IMR-90 (cell line): ENCODE results near the gene PRKCB. TPM values are rescaled to one million over a fixed set of nuclear protein-coding genes. Genes with fewer than 3 reads are reported as not detected.

ENCODE experiments used
- ATAC-seq: fragments of 200-7000 bp; cut with Tn5 transposase; 2 replicates; pipeline ENCODE4 v1.9.1; 2020; ENCODE audit warnings: low read depth, mild to moderate bottlenecking, moderate library complexity
- BruUV-seq: library from RNA; stranded (reverse); fragments of 400-500 nt; replicated peaks from 2 replicates; lab custom pipeline; 2021; lab: Mats Ljungman, UMichigan
- CTCF ChIA-PET: fragments of 300-600 bp; formaldehyde crosslinking; extraction: SDS; loops from one replicate; lab custom pipeline; 2021; ENCODE audit warnings: antibody characterized with exemption; lab: Yijun Ruan, JAX
- POLR2A ChIA-PET: fragments of 300-600 bp; sonication (Branson Sonifier 250); formaldehyde crosslinking; loops from one replicate; lab custom pipeline; 2022; ENCODE audit warnings: antibody characterized with exemption; ENCODE audit not compliant: unreplicated experiment; lab: Charles Lee
- DNase-seq: peaks from one replicate; pipeline ENCODE4 v3.0.0; 2013
- H2AFZ ChIP-seq: replicated peaks from 2 replicates; pipeline ENCODE3; 2013; ENCODE audit warnings: low read length, mild to moderate bottlenecking; ENCODE audit not compliant: poor library complexity
- H2AK5ac ChIP-seq: 2 replicates; pipeline ENCODE4 v1.6.1; 2013; ENCODE audit warnings: low read depth, low read length, inconsistent platforms
- H2AK9ac ChIP-seq: replicated peaks from 2 replicates; pipeline ENCODE3; 2013; ENCODE audit warnings: mild to moderate bottlenecking, low read depth, low read length, moderate library complexity; ENCODE audit not compliant: poor library complexity
- H2BK120ac ChIP-seq: 2 replicates; pipeline ENCODE4 v1.6.1; 2013; ENCODE audit warnings: low read depth, low read length, inconsistent platforms
- H2BK15ac ChIP-seq: 3 replicates; pipeline ENCODE4 v1.6.1; 2013; ENCODE audit warnings: low read depth, low read length, inconsistent platforms
- H2BK20ac ChIP-seq: 2 replicates; pipeline ENCODE4 v1.6.1; 2013; ENCODE audit warnings: low read depth, mild to moderate bottlenecking, inconsistent platforms, low read length, moderate library complexity
- H2BK5ac ChIP-seq: 2 replicates; pipeline ENCODE4 v1.6.1; 2013; ENCODE audit warnings: mild to moderate bottlenecking, low read depth, low read length, inconsistent platforms; ENCODE audit not compliant: poor library complexity, severe bottlenecking
- H3K14ac ChIP-seq: replicated peaks from 2 replicates; pipeline ENCODE4 v1.6.1; 2013; ENCODE audit warnings: low read depth, low read length, inconsistent platforms
- H3K18ac ChIP-seq: 2 replicates; pipeline ENCODE4 v1.6.1; 2013; ENCODE audit warnings: low read depth, low read length, control low read depth
- H3K23ac ChIP-seq: 2 replicates; pipeline ENCODE4 v1.6.1; 2013; ENCODE audit warnings: low read depth, low read length, inconsistent platforms
- H3K27ac ChIP-seq: 2 replicates; pipeline ENCODE4 v1.5.1; 2013; ENCODE audit warnings: mild to moderate bottlenecking, control low read depth, low read length; ENCODE audit not compliant: insufficient read depth
- H3K27me3 ChIP-seq: 2 replicates; pipeline ENCODE4 v1.6.1; 2013; ENCODE audit warnings: low read length; ENCODE audit not compliant: control insufficient read depth, insufficient read depth
- H3K36me3 ChIP-seq: 2 replicates; pipeline ENCODE4 v1.6.1; 2013; ENCODE audit warnings: low read length, mixed read lengths; ENCODE audit not compliant: control insufficient read depth, insufficient read depth
- H3K4ac ChIP-seq: 2 replicates; pipeline ENCODE4 v1.6.1; 2013; ENCODE audit warnings: low read depth, low read length, inconsistent platforms
- H3K4me1 ChIP-seq: 2 replicates; pipeline ENCODE4 v1.6.1; 2013; ENCODE audit warnings: low read length, mixed read lengths; ENCODE audit not compliant: control insufficient read depth, insufficient read depth
- H3K4me2 ChIP-seq: 2 replicates; pipeline ENCODE4 v1.6.1; 2013; ENCODE audit warnings: low read depth, mild to moderate bottlenecking, control low read depth, low read length, moderate library complexity
- H3K4me3 ChIP-seq: 2 replicates; pipeline ENCODE4 v1.5.1; 2013; ENCODE audit warnings: low read depth, mild to moderate bottlenecking, control low read depth, low read length, moderate library complexity; ENCODE audit not compliant: insufficient read depth
- H3K56ac ChIP-seq: 2 replicates; pipeline ENCODE4 v1.6.1; 2013; ENCODE audit warnings: low read length, inconsistent platforms; ENCODE audit not compliant: insufficient read depth; ENCODE audit errors: extremely low read depth
- H3K79me1 ChIP-seq, 2 experiments: 2 replicates each; pipeline ENCODE4 v1.6.1; 2013; ENCODE audit warnings: low read length in 2 of 2, inconsistent platforms in 1 of 2, low read depth in 1 of 2
- H3K9ac ChIP-seq: 2 replicates; pipeline ENCODE4 v1.6.1; 2013; ENCODE audit warnings: low read depth, low read length, control low read depth
- H3K9me1 ChIP-seq: 2 replicates; pipeline ENCODE4 v1.6.1; 2013; ENCODE audit warnings: low read length, inconsistent platforms; ENCODE audit not compliant: insufficient read depth
- H3K9me3 ChIP-seq: 2 replicates; pipeline ENCODE4 v1.6.1; 2013; ENCODE audit warnings: low read length; ENCODE audit not compliant: control insufficient read depth, insufficient read depth
- H4K20me1 ChIP-seq: 2 replicates; pipeline ENCODE4 v1.6.1; 2013; ENCODE audit warnings: low read length, inconsistent platforms; ENCODE audit not compliant: insufficient read depth
- H4K5ac ChIP-seq: 2 replicates; pipeline ENCODE4 v1.6.1; 2013; ENCODE audit warnings: mild to moderate bottlenecking, low read depth, low read length, control low read depth
- H4K8ac ChIP-seq, 2 experiments: 2 replicates each; pipeline ENCODE4 v1.6.1; 2013; ENCODE audit warnings: low read depth in 2 of 2, low read length in 2 of 2, control low read depth in 1 of 2, inconsistent platforms in 1 of 2
- H4K91ac ChIP-seq: 2 replicates; pipeline ENCODE4 v1.6.1; 2013; ENCODE audit warnings: low read depth, low read length, inconsistent platforms; ENCODE audit not compliant: insufficient read depth
- BHLHE40 ChIP-seq: fragments of 150-350 bp; IDR thresholded peaks from 2 replicates; pipeline ENCODE4 v1.6.1; 2016; ENCODE audit warnings: mild to moderate bottlenecking, low read depth, low read length
- CEBPB ChIP-seq: IDR thresholded peaks from 2 replicates; pipeline ENCODE4 v1.6.1; 2012; ENCODE audit warnings: low read depth, low read length, improper control_type of control experiment
- CHD1 ChIP-seq: IDR thresholded peaks from 2 replicates; pipeline ENCODE4 v1.6.1; 2012; ENCODE audit warnings: low read depth, low read length, improper control_type of control experiment
- CTCF ChIP-seq: conservative IDR thresholded peaks from 2 replicates; pipeline ENCODE4 v1.5.1; 2012; ENCODE audit warnings: mild to moderate bottlenecking, low read depth, low read length, improper control_type of control experiment
- FOS ChIP-seq: fragments of 150-350 bp; IDR thresholded peaks from 2 replicates; pipeline ENCODE4 v1.6.1; 2016; ENCODE audit warnings: low read depth, low read length
- MAFK ChIP-seq: IDR thresholded peaks from 2 replicates; pipeline ENCODE4 v1.6.1; 2012; ENCODE audit warnings: low read depth, low read length, improper control_type of control experiment
- MAZ ChIP-seq: IDR thresholded peaks from 2 replicates; pipeline ENCODE4 v1.6.1; 2012; ENCODE audit warnings: low read depth, mild to moderate bottlenecking, low read length, improper control_type of control experiment, moderate library complexity, borderline replicate concordance
- POLR2A ChIP-seq: IDR thresholded peaks from 2 replicates; pipeline ENCODE4 v1.6.1; 2012; ENCODE audit warnings: mild to moderate bottlenecking, low read depth, low read length
- RAD21 ChIP-seq: IDR thresholded peaks from 2 replicates; pipeline ENCODE4 v1.6.1; 2012; ENCODE audit warnings: low read length, improper control_type of control experiment
- RCOR1 ChIP-seq: IDR thresholded peaks from 2 replicates; pipeline ENCODE4 v1.6.1; 2012; ENCODE audit warnings: mild to moderate bottlenecking, low read length, improper control_type of control experiment; ENCODE audit not compliant: insufficient replicate concordance
- RFX5 ChIP-seq: IDR thresholded peaks from 2 replicates; pipeline ENCODE4 v1.8.0; 2012; ENCODE audit warnings: low read depth, mild to moderate bottlenecking, low read length, moderate library complexity
- SMC3 ChIP-seq: fragments of 150-350 bp; IDR thresholded peaks from 2 replicates; pipeline ENCODE4 v1.6.1; 2016; ENCODE audit warnings: low read depth, mild to moderate bottlenecking, antibody characterized with exemption, low read length, moderate library complexity
- dilution Hi-C: fragments of 300-500 bp; cut with HindIII; formaldehyde crosslinking; loops from one replicate; pipeline ENCODE4 v1.14.3; 2018; ENCODE audit warnings: low sequenced_read_pairs; ENCODE audit not compliant: unreplicated experiment
- in situ Hi-C: fragments of 300-500 bp; cut with MboI; formaldehyde crosslinking; loops from 3 replicates; pipeline ENCODE4 v1.14.3; 2019; ENCODE audit warnings: low sequenced_read_pairs, inconsistent platforms, mixed read lengths
- intact Hi-C: fragments of 100-400 bp; cut with micrococcal nuclease; formaldehyde crosslinking; loops from 2 replicates; pipeline ENCODE4 v1.10.0; 2022
- polyA plus RNA-seq, 3 experiments: library from polyadenylated mRNA; depleted of rRNA; stranded (reverse); fragments of >200 nt; gene quantifications; 2 replicates each; pipeline ENCODE4 v1.2.3, GENCODE V29; 2012; ENCODE audit warnings: low replicate concordance in 1 of 3
- total RNA-seq: library from RNA; depleted of rRNA; stranded (reverse); fragments of >200 nt; gene quantifications from 2 replicates; pipeline ENCODE4 v1.2.3, GENCODE V29; 2012
- TF ChIP-seq, protein P1 (sequence below): fragments of 150-350 bp; IDR thresholded peaks from 2 replicates; pipeline ENCODE4 v1.6.1; 2017; ENCODE audit warnings: mild to moderate bottlenecking, antibody characterized with exemption, low read length, low read depth
- TF ChIP-seq, protein P2 (sequence below): fragments of 150-350 bp; IDR thresholded peaks from 2 replicates; pipeline ENCODE4 v1.6.1; 2016; ENCODE audit warnings: low read depth, mild to moderate bottlenecking, low read length, moderate library complexity, borderline replicate concordance

Gene PRKCB
- total and polyA plus RNA-seq, 2 of the 4 experiments (the other 2 are of a cell fraction), result under 0.01 TPM; not detected in 1

- no peak for TF ChIP-seq MAFK
Observed at GRCh38 chr16:24010440-24011089, 174.8 kb downstream of the PRKCB start (continued).

GRCh38 chr16:24011237-24011636 lies 175.5 kb downstream of the PRKCB start:
- Histone ChIP-seq H2BK20ac (no peak overlapping the region), H3K79me1 (no peaks in the 10 kb centered on the region), H4K5ac (no peak overlapping the region), H3K18ac (no peak overlapping the region), H2AK9ac (no peak overlapping the region), H2AK5ac (no peak overlapping the region), H3K4ac (no peak overlapping the region), H3K9me3 (no peaks in the 10 kb centered on the region), H3K36me3 (no peaks in the 10 kb centered on the region), H3K27ac (no peak overlapping the region), H3K4me2 (no peak overlapping the region), H3K9ac (no peak overlapping the region), H3K56ac (no peak overlapping the region), H2AFZ (no peak overlapping the region), H3K14ac (no peak overlapping the region), H2BK5ac (no peak overlapping the region), H3K27me3 (no peaks in the 10 kb centered on the region), H2BK15ac (no peak overlapping the region), H3K9me1 (no peaks in the 10 kb centered on the region), H2BK120ac (no peak overlapping the region), H3K4me3 (no peak overlapping the region), H4K91ac (no peak overlapping the region), H4K20me1 (no peaks in the 10 kb centered on the region), H3K23ac (no peak overlapping the region), H4K8ac (no peak overlapping the region), H3K4me1 (no peaks in the 10 kb centered on the region)
- in situ Hi-C loops, result loop anchor here (10.0 kb wide), 1 partner anchor 206 kb away; no protein-coding TSS in a partner anchor
- ATAC-seq, result no peak
- dilution Hi-C loops, result no loop called here
- no TSS peak for BruUV-seq
- POLR2A ChIA-PET, result no interaction called here
- no peak for DNase-seq
- intact Hi-C loops, result no loop called here
- CTCF ChIA-PET, result interaction anchor here (1.4 kb wide), 1 partner anchor 208 kb away, joined by 5 read pairs; no protein-coding TSS in a partner anchor
- no peak for TF ChIP-seq RFX5
- TF ChIP-seq, protein P1, sequence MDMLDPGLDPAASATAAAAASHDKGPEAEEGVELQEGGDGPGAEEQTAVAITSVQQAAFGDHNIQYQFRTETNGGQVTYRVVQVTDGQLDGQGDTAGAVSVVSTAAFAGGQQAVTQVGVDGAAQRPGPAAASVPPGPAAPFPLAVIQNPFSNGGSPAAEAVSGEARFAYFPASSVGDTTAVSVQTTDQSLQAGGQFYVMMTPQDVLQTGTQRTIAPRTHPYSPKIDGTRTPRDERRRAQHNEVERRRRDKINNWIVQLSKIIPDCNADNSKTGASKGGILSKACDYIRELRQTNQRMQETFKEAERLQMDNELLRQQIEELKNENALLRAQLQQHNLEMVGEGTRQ, result no peak
- no peak for TF ChIP-seq MAZ
- TF ChIP-seq MAFK, result no peak
- no peak for TF ChIP-seq SMC3
- no peak for TF ChIP-seq CHD1
- no peak for TF ChIP-seq POLR2A
- TF ChIP-seq CEBPB, result no peak
- TF ChIP-seq, protein P2, sequence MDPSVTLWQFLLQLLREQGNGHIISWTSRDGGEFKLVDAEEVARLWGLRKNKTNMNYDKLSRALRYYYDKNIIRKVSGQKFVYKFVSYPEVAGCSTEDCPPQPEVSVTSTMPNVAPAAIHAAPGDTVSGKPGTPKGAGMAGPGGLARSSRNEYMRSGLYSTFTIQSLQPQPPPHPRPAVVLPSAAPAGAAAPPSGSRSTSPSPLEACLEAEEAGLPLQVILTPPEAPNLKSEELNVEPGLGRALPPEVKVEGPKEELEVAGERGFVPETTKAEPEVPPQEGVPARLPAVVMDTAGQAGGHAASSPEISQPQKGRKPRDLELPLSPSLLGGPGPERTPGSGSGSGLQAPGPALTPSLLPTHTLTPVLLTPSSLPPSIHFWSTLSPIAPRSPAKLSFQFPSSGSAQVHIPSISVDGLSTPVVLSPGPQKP, result no peak
- TF ChIP-seq FOS, result no peak
- no peak for TF ChIP-seq RAD21
- no peak for TF ChIP-seq CTCF
- no peak for TF ChIP-seq BHLHE40
- TF ChIP-seq RCOR1, result no peak
